Lung (tissue), 12 donors: Measurements from ENCODE around the gene ZBTB9. TPM values are rescaled to one million over a fixed set of nuclear protein-coding genes. Genes with fewer than 3 reads are reported as not detected.
A peak's percentile ranks its signal among the peaks of the same experiment; 100 is the strongest.

Experiments used
- ATAC-seq: fragments of 200-7000 bp; cut with Tn5 transposase; one replicate; pipeline ENCODE4 v1.9.1; 2020; ENCODE audit warnings: moderate number of reproducible peaks; ENCODE audit not compliant: insufficient read depth, low FRiP score
- DNase-seq, 3 donors: peaks; one replicate each; pipeline ENCODE4 v3.0.0-alpha.2; 2013 to 2017
- H3K27ac ChIP-seq, 2 donors: one replicate each; pipeline ENCODE4 v1.5.1; 2013; ENCODE audit warnings: mild to moderate bottlenecking in 2 of 2, moderate library complexity in 2 of 2, control low read depth in 1 of 2, inconsistent platforms in 1 of 2, low read depth in 1 of 2, low read length in 1 of 2
- H3K27me3 ChIP-seq, 3 donors: one replicate each; pipeline ENCODE4 v1.5.1; 2013; ENCODE audit warnings: low read length in 2 of 3; ENCODE audit not compliant: control insufficient read depth in 3 of 3, insufficient read depth in 3 of 3
- H3K36me3 ChIP-seq, 4 donors: one replicate each; pipeline ENCODE4 v1.5.1; 2013; ENCODE audit warnings: low read length in 4 of 4, mild to moderate bottlenecking in 1 of 4, moderate library complexity in 1 of 4; ENCODE audit not compliant: control insufficient read depth in 4 of 4, insufficient read depth in 4 of 4
- H3K4me1 ChIP-seq, 5 donors: one replicate each; pipeline ENCODE4 v1.5.1; 2013; ENCODE audit warnings: low read length in 5 of 5, mild to moderate bottlenecking in 2 of 5, moderate library complexity in 1 of 5; ENCODE audit not compliant: control insufficient read depth in 5 of 5, insufficient read depth in 5 of 5
- H3K4me3 ChIP-seq: one replicate; pipeline ENCODE4 v1.5.1; 2013; ENCODE audit warnings: mild to moderate bottlenecking, control low read depth, moderate library complexity
- H3K9ac ChIP-seq, 2 donors: one replicate each; pipeline ENCODE4 v1.5.1; 2013; ENCODE audit warnings: low read length in 2 of 2, control low read depth in 1 of 2; ENCODE audit not compliant: insufficient read depth in 1 of 2
- H3K9me3 ChIP-seq, 4 donors: one replicate each; pipeline ENCODE4 v1.5.1; 2013; ENCODE audit warnings: low read length in 3 of 4, mild to moderate bottlenecking in 1 of 4, moderate library complexity in 1 of 4; ENCODE audit not compliant: control insufficient read depth in 4 of 4, insufficient read depth in 3 of 4
- WGBS, 2 donors: extraction: QIAGEN DNeasy Blood & Tissue Kit; methylation state at CpG; one replicate each; pipeline ENCODE4 v1.1.7; 2013; 5-methylcytosine and 5-hydroxymethylcytosine counted together
- polyA plus RNA-seq, 2 donors: library from polyadenylated mRNA; stranded (reverse); fragments of 200-250 nt; gene quantifications; one replicate each; pipeline ENCODE4 v1.2.1, GENCODE V29; 2013
- total RNA-seq, 2 donors: library from RNA; depleted of rRNA in 1 of 2; stranded (reverse); fragments of >200 nt in 1 of 2; gene quantifications; one replicate each; pipeline ENCODE4 v1.2.1, GENCODE V29; 2014 to 2021
- TF ChIP-seq, protein P1 (sequence below): IDR thresholded peaks from 2 replicates; pipeline ENCODE4 v1.5.1; 2012; ENCODE audit warnings: mild to moderate bottlenecking; ENCODE audit errors: control extremely low read depth, extremely low read depth
- donor health status: control.
- donor health status: control.
- donor health status: Bipolar disorder and iron deficiency.
- donor health status: healthy.
- donor health status: DM: yes; HTN: yes; CAD: no.

Gene ZBTB9
- total and polyA plus RNA-seq, 4 donors, result 4.0 to 7.9 (median 4.5) TPM

DNA sequence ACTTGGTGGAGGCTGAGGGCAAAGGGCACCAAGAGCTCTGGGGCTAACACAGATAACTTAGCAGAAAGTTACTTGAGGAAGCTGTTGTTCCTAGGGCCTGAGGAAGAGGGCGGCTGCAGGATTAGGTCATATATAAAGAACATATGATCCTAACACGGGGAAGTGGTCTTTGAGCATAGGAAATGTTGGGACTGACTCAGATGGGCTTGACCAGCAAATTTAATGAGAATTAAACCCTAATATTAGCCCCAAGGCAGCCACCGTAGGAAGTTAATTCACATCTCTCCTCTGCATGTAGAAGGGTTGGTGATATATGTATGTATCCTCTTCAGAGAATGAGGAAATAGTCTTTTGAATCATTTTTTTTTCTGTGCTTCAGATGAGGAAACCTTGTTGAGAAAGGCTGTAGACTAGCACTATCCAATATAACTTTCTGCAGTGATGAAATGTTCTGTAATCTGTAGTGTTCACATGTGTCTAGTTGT is 9.2 kb upstream of the ZBTB9 start:
- Histone ChIP-seq H3K4me1 (no peaks in the 10 kb centered on the region), H3K4me3 (no peak overlapping the region), H3K9me3 (no peaks in the 10 kb centered on the region), H3K36me3 (peaks cover 0 to 42% (median 28%) of the 10 kb centered on the region in 4 donors), H3K9ac (no peak overlapping the region), H3K27ac (peak overlapping the region in 1 of 2 donors; percentile 27), H3K27me3 (no peaks in the 10 kb centered on the region)
- no peak for ATAC-seq
- WGBS, 2 donors, result 43 to 66% methylated on average over 3 of the region's 3 CpGs
- TF ChIP-seq, protein P1, sequence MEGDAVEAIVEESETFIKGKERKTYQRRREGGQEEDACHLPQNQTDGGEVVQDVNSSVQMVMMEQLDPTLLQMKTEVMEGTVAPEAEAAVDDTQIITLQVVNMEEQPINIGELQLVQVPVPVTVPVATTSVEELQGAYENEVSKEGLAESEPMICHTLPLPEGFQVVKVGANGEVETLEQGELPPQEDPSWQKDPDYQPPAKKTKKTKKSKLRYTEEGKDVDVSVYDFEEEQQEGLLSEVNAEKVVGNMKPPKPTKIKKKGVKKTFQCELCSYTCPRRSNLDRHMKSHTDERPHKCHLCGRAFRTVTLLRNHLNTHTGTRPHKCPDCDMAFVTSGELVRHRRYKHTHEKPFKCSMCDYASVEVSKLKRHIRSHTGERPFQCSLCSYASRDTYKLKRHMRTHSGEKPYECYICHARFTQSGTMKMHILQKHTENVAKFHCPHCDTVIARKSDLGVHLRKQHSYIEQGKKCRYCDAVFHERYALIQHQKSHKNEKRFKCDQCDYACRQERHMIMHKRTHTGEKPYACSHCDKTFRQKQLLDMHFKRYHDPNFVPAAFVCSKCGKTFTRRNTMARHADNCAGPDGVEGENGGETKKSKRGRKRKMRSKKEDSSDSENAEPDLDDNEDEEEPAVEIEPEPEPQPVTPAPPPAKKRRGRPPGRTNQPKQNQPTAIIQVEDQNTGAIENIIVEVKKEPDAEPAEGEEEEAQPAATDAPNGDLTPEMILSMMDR, result no peak
- DNase-seq, result no peak

DNA sequence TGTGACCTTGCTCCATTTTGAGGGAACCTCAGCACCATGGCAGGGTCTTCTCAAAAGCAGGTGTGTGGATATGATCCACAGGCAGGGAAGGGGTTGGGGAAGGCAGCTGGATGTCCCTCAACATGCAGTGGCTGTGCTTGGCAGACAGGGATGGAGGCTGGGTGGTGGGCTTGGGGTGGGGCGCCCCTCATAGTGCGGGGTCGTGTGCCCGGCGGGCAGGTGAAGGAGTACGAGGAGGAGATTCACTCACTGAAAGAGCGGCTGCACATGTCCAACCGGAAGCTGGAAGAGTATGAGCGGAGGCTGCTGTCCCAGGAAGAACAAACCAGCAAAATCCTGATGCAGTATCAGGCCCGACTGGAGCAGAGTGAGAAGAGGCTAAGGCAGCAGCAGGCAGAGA is 8.0 kb upstream of the ZBTB9 start:
- WGBS, 2 donors, result 94 to 98% methylated on average over 10 of the region's 10 CpGs

DNA sequence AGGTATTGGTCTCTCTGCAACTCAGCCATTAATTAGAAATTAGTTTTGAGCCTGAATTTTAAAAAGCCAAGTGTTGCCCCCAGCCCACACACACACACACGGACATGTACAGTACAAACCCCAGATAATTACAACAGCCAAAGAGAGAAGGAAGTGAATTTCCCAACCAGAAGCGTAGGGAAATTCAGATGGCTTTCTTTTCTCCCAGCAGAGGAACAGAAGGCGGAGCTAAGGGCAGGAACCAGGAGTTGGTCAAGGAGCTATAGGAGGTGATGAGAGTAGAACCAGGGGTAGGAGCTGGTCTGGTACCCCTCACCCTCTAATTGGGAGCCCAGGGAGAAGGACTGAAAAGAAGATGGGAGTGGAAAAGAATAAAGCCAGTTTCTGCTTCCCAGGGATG is 3.9 kb upstream of the ZBTB9 start:
- H3K27ac ChIP-seq, result no peak overlapping the region

More for the DNA sequence above, 8.0 kb upstream of the ZBTB9 start:
- Histone ChIP-seq H3K27ac (no peak overlapping the region), H3K4me3 (no peak overlapping the region), H3K36me3 (peaks cover 0 to 37% (median 28%) of the 10 kb centered on the region in 4 donors), H3K9ac (no peak overlapping the region), H3K9me3 (no peaks in the 10 kb centered on the region), H3K27me3 (no peaks in the 10 kb centered on the region), H3K4me1 (no peaks in the 10 kb centered on the region)
- no peak for DNase-seq
- ATAC-seq, result no peak
- TF ChIP-seq, protein P1, result no peak

More for the DNA sequence above, 3.9 kb upstream of the ZBTB9 start:
- DNase-seq, result no peak
- no peak for ATAC-seq
- Histone ChIP-seq H3K27me3 (no peaks in the 10 kb centered on the region), H3K4me1 (peaks cover 5 to 10% (median 6%) of the 10 kb centered on the region in 5 donors), H3K9ac (no peak overlapping the region), H3K4me3 (no peak overlapping the region), H3K36me3 (peaks cover 0 to 25% (median 10%) of the 10 kb centered on the region in 4 donors), H3K9me3 (no peaks in the 10 kb centered on the region)
- 21 to 61% methylated on average over 3 of the region's 3 CpGs for WGBS, 2 donors
- TF ChIP-seq, protein P1, result no peak
